ENCODE data around the gene AUTS2.

Gene AUTS2

DNA sequence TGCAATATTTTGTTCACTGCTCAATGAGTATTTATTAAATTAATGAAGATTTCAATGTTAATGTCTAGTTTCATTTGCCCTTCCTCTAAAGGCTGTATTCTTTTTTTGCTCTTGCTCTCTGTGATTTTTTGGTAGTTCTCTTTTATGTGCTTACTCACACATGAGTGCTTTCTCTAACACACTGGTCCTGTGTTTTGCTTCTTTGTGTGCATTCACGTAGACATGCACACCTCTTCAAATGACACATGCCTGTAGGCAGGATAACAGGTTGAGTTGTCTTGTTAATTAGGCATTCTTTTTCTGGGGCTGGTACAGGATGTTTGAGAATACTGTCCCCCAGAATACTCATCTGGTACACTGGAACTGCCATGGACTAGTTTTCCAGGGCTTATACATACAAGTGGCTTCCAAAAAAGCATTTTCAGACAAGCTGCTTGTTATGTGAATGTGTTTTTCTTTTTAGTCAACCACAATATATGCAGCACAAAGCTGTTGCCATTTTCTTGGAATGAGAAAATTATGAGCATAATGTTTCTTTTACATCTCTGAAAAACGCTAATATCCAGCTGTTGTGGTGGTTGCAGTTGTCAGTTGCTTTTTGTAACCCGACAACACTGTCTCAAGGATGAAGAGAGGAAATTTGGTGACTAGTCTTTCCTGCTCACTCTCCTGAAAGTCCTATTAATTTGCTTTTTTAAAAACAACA, 416.4 kb downstream of the AUTS2 start:
- no peak for DNase-seq

DNA sequence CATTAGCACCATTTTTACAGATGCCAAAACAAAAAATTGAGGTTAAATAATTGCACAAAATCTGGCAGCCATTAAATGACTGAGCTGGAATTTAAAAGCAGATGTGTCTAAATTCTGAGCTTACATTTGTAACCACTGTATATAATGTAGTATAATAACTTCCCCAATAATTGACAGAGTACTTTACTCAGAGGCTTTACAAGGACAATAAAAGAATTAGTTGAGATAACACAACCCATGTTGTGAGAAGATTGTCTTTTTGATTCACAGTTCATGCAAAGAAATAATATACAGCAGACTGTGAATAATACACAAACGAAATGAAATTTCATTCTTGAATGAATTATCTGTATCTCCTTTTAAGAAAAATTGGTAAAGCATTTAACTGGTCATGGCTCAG, 417.1 kb downstream of the AUTS2 start:
- DNase-seq = no peak

DNA sequence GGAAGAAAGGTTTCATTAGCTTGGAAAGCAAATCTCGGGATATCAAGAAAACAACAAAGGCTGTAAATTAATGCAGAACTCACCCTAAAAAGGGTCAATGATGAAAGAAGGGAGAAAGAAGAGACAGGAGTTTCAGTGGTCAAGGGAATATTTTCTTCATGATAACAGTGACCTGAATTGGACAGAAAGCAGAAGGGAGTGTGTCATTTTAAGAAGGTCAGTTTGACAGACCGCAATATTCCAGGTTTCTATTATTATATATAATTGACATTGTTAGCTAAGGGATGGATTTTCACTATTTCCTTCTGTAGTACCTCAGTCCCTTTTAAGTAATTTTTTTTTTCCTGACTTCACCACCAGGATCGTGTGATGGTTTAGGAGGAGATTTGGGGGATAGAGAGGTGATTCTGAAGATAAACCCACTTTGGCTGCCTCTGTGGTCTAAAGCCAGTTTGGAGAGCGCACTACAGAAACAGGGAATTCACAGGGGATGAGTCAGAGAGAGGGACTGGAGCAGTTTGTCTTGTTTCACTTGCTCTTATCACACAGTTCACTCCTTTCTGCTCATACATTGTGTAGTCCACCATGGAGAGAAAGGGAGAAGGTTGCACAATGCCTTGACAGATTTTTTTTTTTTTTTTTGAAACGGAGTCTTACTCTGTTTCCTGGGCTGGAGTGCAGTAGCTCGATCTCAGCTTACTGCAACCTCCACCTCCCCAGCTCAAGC, 417.9 kb downstream of the AUTS2 start:
- no peak for DNase-seq

DNA sequence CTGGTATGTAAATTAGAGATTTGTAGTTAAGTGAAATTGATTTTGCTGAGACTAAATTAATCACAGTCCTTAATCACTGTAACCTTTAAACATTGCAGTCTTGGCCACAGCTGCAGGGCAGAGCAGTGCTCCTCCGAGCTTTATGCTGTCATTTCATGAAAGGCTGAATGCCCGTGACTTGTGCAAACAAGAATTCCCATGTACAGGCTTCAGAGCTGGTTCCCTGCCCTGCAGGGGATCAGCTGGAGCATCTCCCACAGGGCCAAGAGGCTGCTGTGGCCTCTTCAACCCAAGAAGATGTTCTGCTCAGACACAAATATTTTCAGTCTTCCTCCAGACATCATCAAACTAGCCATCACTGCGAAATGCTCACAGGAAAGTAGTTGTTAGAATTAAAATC, 419.1 kb downstream of the AUTS2 start:
- peak; percentile 11 for DNase-seq

DNA sequence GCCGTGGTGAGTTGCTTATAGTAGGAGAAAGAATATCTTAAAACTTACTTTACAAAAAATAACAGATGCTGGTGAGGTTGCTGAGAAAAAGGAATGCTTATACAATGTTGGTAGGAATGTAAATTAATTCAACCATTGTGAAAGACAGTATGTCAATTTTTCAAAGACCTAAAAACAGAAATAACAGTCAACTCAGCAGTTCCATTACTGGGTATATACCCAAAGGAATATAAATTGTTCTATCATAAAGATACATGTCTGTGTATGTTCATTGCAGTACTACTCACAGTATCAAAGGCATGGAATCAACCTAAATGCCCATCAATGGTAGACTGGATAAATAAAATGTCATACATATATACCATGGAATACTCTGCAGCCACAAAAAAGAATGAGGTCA, 420.4 kb downstream of the AUTS2 start:
- DNase-seq = no peak

DNA sequence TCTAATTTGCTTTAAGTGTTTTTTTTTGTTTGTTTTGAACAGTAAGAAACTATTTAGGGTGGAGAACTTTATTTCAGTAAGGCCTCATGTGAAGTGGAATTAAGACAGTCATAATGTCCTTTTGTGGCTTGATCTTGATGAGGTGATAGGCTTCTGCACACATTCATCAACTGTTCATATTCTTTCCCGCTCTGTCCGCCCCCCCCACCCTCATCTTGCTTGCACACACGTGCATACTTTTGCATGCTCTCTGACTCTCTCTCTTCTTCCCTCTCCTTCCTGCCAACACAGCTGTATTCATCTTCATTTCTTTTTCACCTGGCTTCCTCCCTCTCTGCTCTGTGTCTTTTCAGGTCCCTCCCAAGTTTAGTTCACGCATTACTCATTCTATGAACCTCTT, 429.6 kb downstream of the AUTS2 start:
- DNase-seq = no peak

DNA sequence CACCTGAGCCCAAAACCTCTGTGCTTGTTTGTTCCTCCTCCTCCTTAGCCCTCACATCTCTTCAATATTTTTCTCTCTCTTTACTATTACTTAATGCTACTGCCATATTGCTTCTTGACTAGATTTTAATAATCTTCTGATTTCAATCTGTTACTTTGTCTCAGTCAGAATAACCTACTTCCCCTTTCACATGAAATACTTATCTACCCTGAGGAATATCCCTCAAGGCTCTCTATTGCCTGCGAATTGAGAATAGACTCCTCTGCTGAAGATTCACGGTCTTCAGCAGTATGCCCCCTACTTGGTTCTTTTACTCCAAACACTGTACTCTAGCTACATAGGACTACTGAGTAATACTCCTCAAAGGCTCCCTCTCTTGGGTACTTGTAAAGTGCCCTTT, 430.3 kb downstream of the AUTS2 start:
- no peak for DNase-seq

DNA sequence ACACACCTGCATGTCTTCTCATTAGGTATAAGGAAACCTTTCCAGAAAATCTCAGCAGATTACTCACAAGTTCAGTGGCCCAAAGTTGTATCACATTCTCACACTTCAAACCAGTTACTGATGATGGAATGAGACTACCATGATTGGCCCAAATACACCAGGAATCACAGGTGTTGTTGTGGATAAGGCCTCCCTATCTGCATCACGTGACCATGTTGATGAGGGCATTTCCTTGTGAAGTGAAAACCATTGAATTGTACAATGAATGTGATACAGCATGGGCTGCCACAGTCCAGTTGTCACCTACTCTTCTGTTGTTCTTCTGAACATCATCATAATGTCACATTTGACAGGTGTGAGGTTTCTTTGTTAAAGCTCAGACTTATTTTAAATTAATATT, 431.7 kb downstream of the AUTS2 start:
- no peak for DNase-seq

DNA sequence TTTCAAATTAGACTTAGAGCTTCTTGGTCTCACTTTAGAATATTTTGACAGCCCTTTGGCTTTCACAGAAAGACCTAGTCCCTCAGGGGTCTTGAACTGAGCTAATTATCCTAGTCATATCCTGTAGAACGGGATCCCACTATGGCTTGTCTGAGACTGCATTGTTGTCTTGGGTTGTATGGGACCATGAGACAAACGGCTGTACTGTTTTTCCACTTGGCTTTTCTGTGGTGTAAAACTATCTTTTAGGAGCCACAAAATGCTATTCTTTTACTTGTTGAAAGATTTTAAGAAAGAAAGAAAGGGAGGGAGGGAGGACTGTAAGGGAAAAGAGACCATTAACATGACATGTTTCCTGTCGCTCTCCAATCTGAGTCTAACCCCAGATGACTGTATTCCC, 432.5 kb downstream of the AUTS2 start:
- DNase-seq = no peak

DNA sequence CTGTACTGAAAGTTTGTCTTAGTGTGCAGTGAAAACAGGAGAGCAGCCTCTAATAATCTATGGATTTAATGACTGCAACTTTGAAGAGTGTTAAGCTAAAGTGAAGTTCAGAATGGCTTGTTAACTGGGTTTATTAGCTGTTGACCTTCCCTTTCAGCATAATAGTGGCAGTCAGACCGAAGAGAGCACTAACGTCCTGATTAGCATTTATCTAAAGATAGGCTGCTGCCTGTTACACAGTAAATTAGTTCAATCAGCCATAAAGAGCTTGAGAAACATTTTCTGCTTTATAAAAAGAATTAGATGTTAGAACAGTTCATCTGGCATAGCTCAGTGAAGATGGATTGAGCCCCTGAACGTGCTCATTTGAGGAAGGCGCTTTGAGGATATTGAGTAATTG, 433.0 kb downstream of the AUTS2 start:
- no peak for DNase-seq

DNA sequence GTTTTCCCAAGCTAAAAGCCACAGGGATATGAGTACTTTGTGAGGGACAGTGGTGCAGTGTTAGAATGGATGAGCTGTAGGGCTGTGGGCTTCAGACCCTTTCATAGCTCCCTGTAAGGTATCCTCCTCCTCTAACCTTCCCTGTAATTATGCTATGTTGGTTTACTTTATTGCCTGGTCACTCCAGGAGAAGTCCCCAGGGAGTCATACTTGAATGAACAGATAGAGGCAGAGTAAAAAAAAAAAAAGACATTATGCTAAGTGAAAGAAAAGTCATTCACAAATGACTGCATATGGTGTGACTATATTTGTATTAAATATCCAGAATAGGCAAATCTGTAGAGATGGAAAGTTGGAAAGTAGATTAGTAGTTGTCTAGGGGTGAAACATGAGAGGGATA, 434.4 kb downstream of the AUTS2 start:
- DNase-seq = peak; percentile 16

DNA sequence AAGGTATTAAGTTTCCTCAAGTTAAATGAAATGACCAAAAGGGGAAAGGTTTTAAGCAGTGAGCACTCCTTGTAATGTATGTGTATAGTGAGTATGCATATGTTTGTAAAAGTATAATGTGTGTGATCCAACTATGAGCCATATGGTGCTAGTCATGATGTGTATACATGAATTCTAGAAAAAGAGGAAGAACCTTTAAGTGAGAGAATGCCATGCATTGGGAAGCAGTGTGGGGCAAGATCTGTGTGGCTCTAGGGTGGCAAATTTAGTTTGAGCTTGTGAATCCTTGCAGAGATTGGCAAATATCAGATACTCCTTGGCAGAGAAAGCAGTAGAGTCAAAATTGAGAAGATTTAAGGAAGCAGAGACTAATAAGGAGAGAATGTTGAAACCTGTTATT, 435.0 kb downstream of the AUTS2 start:
- DNase-seq = no peak

DNA sequence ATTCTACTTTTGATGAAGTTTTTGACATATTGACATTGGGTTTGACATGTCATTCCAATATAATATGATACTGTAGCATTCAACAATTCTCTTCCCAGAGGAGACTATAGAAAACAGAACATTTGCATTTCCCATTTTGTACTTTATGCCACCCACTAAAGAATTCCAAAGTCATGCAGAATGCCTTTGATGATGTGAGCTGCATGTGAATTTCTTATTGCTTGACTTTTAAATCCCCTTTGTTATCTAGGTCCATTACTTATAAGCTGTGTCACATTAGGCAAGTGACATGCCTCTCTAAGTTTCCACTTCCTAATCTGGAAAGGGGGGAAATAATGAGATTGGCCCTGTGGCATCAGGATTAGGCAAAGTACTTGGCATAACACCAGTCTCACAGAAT, 436.7 kb downstream of the AUTS2 start:
- no peak for DNase-seq

DNA sequence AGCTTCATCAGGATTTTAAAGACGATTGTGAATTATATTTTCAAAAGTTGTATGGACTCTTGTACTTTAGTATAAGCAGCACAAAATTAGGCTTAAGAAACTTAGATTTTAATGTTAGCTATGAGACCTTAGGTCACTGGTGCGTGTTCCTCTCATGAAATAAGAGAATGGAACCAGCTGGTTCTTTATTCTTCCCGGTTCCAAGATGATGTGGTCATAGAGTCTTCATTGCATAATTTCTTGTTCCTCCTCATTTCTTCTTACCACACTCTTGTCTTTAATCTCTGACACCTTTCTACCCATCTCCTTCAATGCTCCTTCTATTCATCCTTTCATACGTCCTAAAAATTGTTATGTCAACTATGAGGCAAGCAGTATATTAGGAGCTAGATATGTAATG, 437.2 kb downstream of the AUTS2 start:
- DNase-seq = no peak

DNA sequence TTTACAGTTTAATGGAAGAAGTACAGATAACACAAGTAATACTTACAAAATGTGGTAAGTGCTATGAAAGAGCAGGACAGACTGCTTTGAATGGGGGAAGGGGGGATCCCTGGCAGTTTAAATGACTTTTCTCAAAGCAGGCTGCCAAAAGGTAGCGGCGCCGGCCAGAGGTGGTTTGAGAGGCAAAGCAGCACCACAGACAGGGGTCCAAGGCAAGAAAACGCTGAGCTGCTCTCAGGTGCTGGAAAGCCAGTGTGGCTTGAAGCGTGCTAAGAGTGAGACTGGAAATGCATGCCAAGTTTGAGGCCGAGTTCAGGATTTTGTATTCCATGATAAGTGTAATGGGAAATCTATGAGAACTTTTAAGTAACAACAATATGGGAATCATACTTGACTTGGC, 437.7 kb downstream of the AUTS2 start:
- no peak for DNase-seq

DNA sequence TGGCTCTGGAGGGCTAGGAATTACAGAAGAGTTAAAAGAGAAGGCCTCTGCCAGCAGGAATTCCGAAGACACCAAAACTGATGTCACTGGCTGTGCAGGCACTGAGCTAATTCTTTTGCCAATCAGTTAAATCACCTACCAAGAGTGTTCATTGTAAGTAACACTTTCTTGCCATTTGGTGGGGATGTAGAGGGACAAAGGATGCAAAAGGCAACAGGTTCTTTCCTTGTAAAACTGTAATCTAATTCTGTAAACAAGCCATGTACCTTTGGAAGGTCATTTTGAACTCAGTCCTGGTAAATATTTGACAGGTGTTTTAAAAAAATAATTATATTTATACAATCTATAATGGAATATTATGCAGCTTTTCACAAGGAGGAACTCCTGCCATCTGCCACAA, 438.4 kb downstream of the AUTS2 start:
- no peak for DNase-seq

DNA sequence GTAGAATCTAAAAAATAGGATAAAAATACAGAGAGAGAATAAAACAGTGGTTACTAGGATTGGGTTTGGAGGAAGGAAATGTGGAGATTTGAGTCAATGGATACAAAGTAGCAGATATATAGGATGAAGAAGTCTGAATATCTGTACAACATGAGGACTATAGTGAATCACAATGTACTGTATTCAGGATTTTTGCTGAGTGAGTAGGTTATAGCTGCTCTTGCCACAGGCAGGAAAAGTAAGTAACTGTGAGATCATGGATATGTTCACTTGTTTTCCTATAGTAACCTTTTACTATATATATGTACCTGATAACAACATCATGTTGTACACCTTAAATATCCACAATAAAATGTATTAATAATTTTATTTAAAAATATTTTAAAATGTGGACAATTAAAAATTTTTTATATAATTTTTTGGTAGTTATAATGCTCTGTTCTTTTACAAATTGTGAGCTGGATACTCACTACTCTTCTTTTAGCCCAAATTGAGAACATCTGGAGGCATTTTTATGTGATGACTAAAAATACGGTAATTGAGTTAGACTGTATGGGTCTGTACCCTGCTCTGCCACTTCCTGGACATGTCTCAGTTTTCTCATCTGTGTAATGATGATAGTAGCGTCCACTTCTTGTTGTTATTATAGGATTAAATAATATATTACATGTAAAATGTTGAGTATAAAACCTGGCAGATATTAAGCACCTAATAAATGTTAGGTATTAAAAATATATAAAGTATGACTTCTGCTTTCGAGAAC, 439.1 kb downstream of the AUTS2 start:
- no peak for DNase-seq

DNA sequence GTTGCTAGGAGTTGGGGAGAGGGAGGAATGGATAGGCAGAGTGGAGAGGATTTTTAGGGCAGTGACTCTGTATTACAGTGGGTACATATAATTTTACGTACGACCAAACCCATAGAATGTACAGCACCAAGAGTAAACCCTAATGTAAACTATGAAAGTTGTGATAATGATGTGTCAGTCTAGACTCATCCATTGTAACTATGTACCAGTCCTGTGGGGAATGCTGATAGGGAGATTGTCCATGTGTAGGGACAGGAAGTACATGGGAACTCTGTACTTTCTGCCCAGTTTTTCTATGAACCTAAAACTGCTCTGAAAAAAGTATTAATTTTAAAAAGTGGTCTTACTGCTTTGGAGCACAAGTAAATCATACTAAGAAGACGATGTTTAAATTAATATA, 441.8 kb downstream of the AUTS2 start:
- DNase-seq = no peak

DNA sequence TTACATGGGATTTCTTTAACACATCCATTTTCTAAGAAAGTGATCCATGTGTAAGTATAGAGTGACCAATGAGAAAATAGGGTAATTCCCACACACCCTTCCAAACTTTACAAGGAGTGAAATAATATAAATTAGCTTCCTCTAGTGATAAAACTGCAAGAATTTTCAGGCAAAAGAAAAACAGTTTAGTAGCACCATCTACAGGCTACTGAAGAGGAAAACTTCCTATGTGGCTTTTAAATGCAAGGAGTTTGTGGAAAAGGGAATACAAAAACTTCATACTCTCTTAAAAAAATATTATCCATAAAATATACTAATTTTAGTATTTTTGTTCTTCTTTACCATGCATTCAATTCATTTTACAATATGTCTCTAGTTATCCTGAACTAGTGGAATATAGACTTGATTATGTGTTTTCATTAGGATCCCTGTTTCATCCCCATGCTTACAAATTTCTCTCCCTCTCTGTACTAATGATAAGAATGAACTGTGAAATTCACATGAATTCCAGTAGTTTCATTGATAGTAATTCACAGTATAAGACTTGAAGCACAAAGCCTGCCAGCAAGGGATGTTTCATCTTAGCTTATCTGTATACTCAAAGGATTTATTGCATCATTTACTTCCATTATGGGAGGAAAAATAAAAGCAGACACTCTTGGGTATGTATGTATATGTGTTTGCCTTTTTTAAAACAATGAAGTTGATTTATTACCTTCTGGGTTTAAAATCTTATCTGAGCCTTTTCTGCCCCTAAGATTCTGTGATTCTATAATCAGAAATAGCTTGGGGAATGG, 442.9 kb downstream of the AUTS2 start:
- peak; percentile 22 for DNase-seq

DNA sequence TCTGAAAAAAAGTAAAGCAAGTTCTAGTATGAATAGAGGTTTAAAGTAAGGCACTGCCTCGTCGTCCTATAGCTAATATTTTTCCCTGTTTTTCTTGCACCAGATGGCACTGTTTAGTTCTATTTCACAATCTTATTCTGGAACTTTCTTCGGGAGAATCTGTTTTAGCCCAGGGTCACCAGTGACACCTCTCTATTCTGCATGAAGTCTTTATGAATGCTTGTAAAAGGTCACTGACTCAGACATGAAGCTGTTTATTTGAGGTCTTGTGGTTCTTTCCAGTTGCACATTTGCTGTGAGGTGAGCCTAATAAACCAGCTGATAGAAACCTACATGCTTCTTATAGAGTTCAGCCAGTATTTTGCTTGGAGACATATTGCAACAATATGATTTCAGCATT, 444.3 kb downstream of the AUTS2 start:
- peak; percentile 25 for DNase-seq

DNA sequence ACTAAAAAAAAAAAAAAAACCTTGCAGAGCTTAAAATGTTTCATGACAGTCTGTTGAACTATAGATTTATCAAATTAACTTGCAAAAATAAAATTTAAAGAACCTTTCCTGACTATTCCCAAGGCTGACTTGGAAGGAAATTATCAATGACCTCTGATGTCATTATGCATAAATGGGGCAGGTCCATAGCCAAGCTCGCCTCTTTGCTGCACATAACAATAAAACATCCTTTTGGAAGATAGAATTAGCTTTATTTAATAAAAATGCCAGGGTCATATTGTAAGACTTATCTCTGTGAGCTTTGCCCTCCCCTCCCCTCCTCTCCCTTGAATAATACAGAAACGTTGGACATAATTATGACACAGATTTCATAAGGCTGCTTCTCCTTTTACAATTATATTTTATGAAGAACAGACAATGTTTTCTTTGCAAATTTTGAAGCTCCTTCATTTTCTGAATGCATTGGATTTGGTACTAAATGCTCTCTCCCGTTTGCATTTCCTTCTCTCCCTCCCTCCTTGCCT, 444.8 kb downstream of the AUTS2 start:
- DNase-seq = no peak

DNA sequence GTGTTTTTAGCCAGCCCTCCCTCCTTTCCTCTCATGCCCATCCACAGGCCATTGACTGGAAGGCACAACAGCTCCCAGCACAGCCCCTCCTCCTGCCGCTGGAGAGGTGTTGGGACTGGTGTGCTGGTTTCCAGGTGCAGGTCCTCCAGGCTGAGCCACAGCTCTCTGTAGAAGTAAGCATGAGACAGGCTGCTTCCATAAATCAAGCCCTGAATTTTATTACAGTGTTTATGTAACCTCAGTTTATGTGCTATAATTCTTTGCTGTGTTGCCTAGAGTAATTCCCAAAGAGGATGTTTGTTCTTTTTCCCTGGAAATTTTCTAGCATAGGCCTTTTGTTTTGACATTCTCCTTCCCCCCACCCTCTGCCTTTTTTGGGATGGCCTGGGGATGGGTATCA, 445.8 kb downstream of the AUTS2 start:
- DNase-seq = no peak

DNA sequence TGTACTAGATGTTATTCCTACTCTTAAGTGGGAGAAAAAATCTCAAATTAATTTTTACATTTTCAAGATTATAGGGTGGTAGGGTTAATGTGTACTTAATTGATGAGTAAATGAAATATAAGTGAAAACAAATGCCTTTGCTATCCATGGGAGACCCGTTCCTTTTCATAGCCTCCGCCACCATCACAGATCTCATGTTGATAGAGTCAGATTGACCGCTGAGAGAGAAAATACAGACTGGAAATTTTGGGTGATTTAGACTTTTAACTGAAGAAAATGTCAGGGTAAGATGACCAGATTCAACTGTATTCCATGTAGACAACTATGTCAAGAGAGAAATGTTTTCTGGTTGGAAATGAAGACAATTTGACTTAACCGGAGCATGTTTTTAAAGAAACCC, 446.2 kb downstream of the AUTS2 start:
- no peak for DNase-seq

Data from NCI-H1092 treated with DMSO at 0.1 percent for 48 hours (cell line).